ENCODE results near the gene FOXRED2. TPM values are rescaled to one million over a fixed set of nuclear protein-coding genes. Genes with fewer than 3 reads are reported as not detected.

Gene FOXRED2
- total RNA-seq, 4 donors from 2014 or later: 9.1 to 18.5 (median 14.6) TPM

GRCh38 chr22:36512991-36513390 lies 6.2 kb upstream of the FOXRED2 start:
- intact Hi-C loops (cut with DNase I; ENCODE audit: low total_unique reads): no loop called here
- no peak overlapping the region for H3K4me3 ChIP-seq (ENCODE audit: low read depth, poor library complexity, severe bottlenecking)
- TF ChIP-seq POLR2A (IDR thresholded peaks at IDR 0.05) (no peak), CTCF (IDR thresholded peaks at IDR 0.05) (no peak)
- WGBS, 2 donors: 85 to 86% methylated on average over 4 of the region's 4 CpGs
- DNase-seq (ENCODE audit: low spot score in 2 of 2): no peak

- intact Hi-C loops (cut with DNase I; ENCODE audit: low total_unique reads): no loop called here
- no peak overlapping the region for H3K4me3 ChIP-seq (ENCODE audit: low read depth, poor library complexity, severe bottlenecking)
- TF ChIP-seq CTCF (IDR thresholded peaks at IDR 0.05) (no peak), POLR2A (IDR thresholded peaks at IDR 0.05) (no peak)
- no peak for DNase-seq (ENCODE audit: low spot score in 2 of 2)
- WGBS, 2 donors: 92 to 94% methylated on average over 8 of the region's 8 CpGs
These were observed 5.5 kb upstream of the FOXRED2 start for GRCh38 chr22:36512333-36512732.

GRCh38 chr22:36510966-36511881 lies 4.4 kb upstream of the FOXRED2 start:
- DNase-seq (ENCODE audit: low spot score in 2 of 2): no peak
- no peak for TF ChIP-seq POLR2A (IDR thresholded peaks at IDR 0.05)
- no peak for TF ChIP-seq CTCF (IDR thresholded peaks at IDR 0.05)
- H3K4me3 ChIP-seq (ENCODE audit: low read depth, poor library complexity, severe bottlenecking): no peak overlapping the region
- intact Hi-C loops (cut with DNase I; ENCODE audit: low total_unique reads): no loop called here
- WGBS, 2 donors: 62 to 63% methylated on average over 17 of the region's 17 CpGs

- TF ChIP-seq CTCF (IDR thresholded peaks at IDR 0.05): no peak
- no peak for TF ChIP-seq POLR2A (IDR thresholded peaks at IDR 0.05)
- WGBS, 2 donors: 42 to 49% methylated on average over 3 of the region's 3 CpGs
- H3K4me3 ChIP-seq (ENCODE audit: low read depth, poor library complexity, severe bottlenecking): no peak overlapping the region
- intact Hi-C loops (cut with DNase I; ENCODE audit: low total_unique reads): no loop called here
- DNase-seq (ENCODE audit: low spot score in 2 of 2): no peak
These were observed 3.5 kb upstream of the FOXRED2 start for GRCh38 chr22:36510384-36510783.

- no peak overlapping the region for H3K4me3 ChIP-seq (ENCODE audit: low read depth, poor library complexity, severe bottlenecking)
- intact Hi-C loops (cut with DNase I; ENCODE audit: low total_unique reads): no loop called here
- WGBS, 2 donors: 86 to 89% methylated on average over 6 of the region's 6 CpGs
- no peak for DNase-seq (ENCODE audit: low spot score in 2 of 2)
- TF ChIP-seq POLR2A (IDR thresholded peaks at IDR 0.05) (no peak), CTCF (IDR thresholded peaks at IDR 0.05) (no peak)
These were observed 724 bp upstream of the FOXRED2 start for GRCh38 chr22:36507518-36508010.
